Panc1 (cell line): Measurements from ENCODE around the gene PIEZO1. TPM values are rescaled to one million over a fixed set of nuclear protein-coding genes. Genes with fewer than 3 reads are reported as not detected.

Source experiments
- ATAC-seq: fragments of 200-7000 bp; cut with Tn5 transposase; 2 replicates; pipeline ENCODE4 v1.9.1; 2020; ENCODE audit warnings: mild to moderate bottlenecking, moderate library complexity
- BruUV-seq: library from RNA; stranded (reverse); fragments of 400-500 nt; replicated peaks from 2 replicates; lab custom pipeline; 2021; lab: Mats Ljungman, UMichigan
- CTCF ChIA-PET: fragments of 300-600 bp; sonication (Branson Sonifier 250); formaldehyde crosslinking; loops from one replicate; lab custom pipeline; 2022; ENCODE audit warnings: antibody characterized with exemption; lab: Charles Lee
- POLR2A ChIA-PET: fragments of 300-600 bp; sonication (Branson Sonifier 250); formaldehyde crosslinking; loops from one replicate; lab custom pipeline; 2022; ENCODE audit warnings: antibody characterized with exemption; lab: Charles Lee
- DNase-seq: peaks from one replicate; pipeline ENCODE4 v3.0.0-alpha.2; 2010; ENCODE audit warnings: low read depth, low spot score
- H3K27ac ChIP-seq: 2 replicates; pipeline ENCODE4 v1.5.1; 2011; ENCODE audit warnings: mild to moderate bottlenecking, low read length, inconsistent platforms
- H3K27me3 ChIP-seq: fragments of 200-500 bp; sonication (Bioruptor generic); 2 replicates; pipeline ENCODE4 v1.6.0; 2014; ENCODE audit warnings: low read length, inconsistent platforms; ENCODE audit not compliant: control insufficient read depth, insufficient read depth
- H3K36me3 ChIP-seq: fragments of 200-500 bp; sonication (Bioruptor generic); 2 replicates; pipeline ENCODE4 v1.5.1; 2014; ENCODE audit warnings: inconsistent platforms, mild to moderate bottlenecking, low read length, moderate library complexity; ENCODE audit not compliant: control insufficient read depth, insufficient read depth
- H3K4me1 ChIP-seq: 2 replicates; pipeline ENCODE4 v1.5.1; 2011; ENCODE audit warnings: inconsistent platforms, mild to moderate bottlenecking, low read length, moderate library complexity; ENCODE audit not compliant: control insufficient read depth, insufficient read depth
- H3K4me3 ChIP-seq, 2 experiments: 2 replicates each; pipeline ENCODE4 v1.5.1; 2011 to 2012; ENCODE audit warnings: low read depth in 2 of 2, low read length in 2 of 2, mild to moderate bottlenecking in 2 of 2, inconsistent platforms in 1 of 2, moderate library complexity in 1 of 2
- H3K9me3 ChIP-seq: fragments of 200-500 bp; sonication (Bioruptor generic); 2 replicates; pipeline ENCODE4 v1.5.1; 2014; ENCODE audit warnings: low read depth, mild to moderate bottlenecking, inconsistent platforms, low read length, moderate library complexity; ENCODE audit not compliant: control insufficient read depth, insufficient read depth
- POLR2AphosphoS5 ChIP-seq: IDR thresholded peaks from 2 replicates; pipeline ENCODE4 v1.6.1; 2012; ENCODE audit warnings: mild to moderate bottlenecking, low read depth, low read length, moderate library complexity
- REST ChIP-seq, 2 experiments: IDR thresholded peaks; 2 replicates each; pipeline ENCODE4 v1.6.1; 2011 to 2012; ENCODE audit warnings: low read depth in 2 of 2, control low read depth in 1 of 2, low read length in 1 of 2, mild to moderate bottlenecking in 1 of 2, moderate library complexity in 1 of 2; ENCODE audit not compliant: insufficient read depth in 1 of 2
- SIN3A ChIP-seq: IDR thresholded peaks from 2 replicates; pipeline ENCODE4 v1.6.1; 2012; ENCODE audit warnings: low read depth, mild to moderate bottlenecking, low read length, moderate library complexity, borderline replicate concordance; ENCODE audit not compliant: insufficient read depth
- TCF7L2 ChIP-seq: IDR thresholded peaks from 2 replicates; pipeline ENCODE4 v1.6.1; 2011; ENCODE audit warnings: mild to moderate bottlenecking, low read depth, low read length, inconsistent platforms
- in situ Hi-C: cut with HindIII; loops from 2 replicates; pipeline ENCODE4 v1.10.0; 2016; ENCODE audit warnings: low sequenced_read_pairs, low pct_unique_long_range_greater_than_20kb
- intact Hi-C: fragments of 100-400 bp; cut with micrococcal nuclease; formaldehyde crosslinking; loops from one replicate; pipeline ENCODE4 v1.10.0; 2022; ENCODE audit not compliant: unreplicated experiment
- total RNA-seq: library from RNA; stranded (reverse); gene quantifications from one replicate; pipeline ENCODE4 v1.2.1, GENCODE V29; 2021; ENCODE audit not compliant: unreplicated experiment
- TF ChIP-seq, protein P1 (sequence below): fragments of 450-650 bp; IDR thresholded peaks from 2 replicates; pipeline ENCODE4 v1.5.1; 2017; ENCODE audit warnings: mild to moderate bottlenecking

The PIEZO1 gene
- total RNA-seq, 1 experiment from 2014 or later = 175 TPM

GRCh38 chr16:88705076-88705684, 79.8 kb downstream of the PIEZO1 start:
- TSS peak; percentile 81 for BruUV-seq
- intact Hi-C loops = no loop called here
- POLR2A ChIA-PET = interaction anchor here (0.6 kb wide), 1 partner anchor 18 kb away, joined by 4 read pairs; no protein-coding TSS in a partner anchor

DNA sequence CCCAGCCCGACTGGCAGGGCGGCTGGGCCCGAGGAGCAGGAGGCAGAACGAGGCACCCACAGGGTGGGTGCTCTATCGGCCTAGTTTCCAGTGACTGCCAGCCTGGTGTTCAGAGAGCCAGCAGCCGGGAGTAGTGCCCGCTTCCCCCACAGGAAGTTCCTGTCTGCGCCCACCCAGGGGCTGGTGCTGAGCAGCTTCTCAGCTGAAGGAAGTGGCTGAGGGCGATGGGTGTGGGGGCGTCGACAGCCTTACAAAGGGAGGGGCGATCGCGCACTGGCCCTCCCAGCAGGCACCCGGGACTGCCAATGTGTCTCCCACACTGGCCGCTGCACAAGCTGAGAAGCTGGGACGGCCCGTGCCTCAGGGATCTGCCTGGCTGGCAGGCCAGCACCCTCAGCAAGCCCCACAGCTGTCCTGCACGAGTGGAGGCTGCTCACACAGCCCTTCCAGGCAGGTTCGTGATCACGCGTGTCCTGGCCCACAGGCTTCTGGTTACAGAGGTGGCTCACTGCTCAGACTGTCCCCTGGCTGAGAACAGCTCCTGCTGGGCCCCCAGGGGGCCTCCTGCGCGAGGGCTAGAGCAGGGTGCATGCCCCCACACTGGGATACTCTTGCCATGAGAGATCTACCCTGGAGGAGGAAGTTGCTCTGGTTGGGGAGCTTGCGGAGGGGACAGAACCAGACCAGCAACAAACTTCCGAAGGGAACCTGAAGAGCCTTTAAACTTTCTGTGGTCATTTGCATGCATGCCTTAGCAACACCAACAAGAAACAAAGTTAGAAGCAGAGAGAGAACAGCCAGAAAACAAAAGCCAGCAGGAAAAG, 81.3 kb downstream of the PIEZO1 start:
- ATAC-seq (no peak), DNase-seq (no peak)
- no peaks in the 10 kb centered on the region for H3K27me3 ChIP-seq
- H3K4me1 ChIP-seq = peaks cover 9% of the 10 kb centered on the region
- TF ChIP-seq TCF7L2 (no peak), POLR2AphosphoS5 (no peak), SIN3A (no peak), REST (IDR thresholded peaks at IDR 0.05; ENCODE audit: insufficient read depth in 1 of 2, low read depth in 2 of 2, low read length in 1 of 2) (no peak)
- TF ChIP-seq, protein P1, sequence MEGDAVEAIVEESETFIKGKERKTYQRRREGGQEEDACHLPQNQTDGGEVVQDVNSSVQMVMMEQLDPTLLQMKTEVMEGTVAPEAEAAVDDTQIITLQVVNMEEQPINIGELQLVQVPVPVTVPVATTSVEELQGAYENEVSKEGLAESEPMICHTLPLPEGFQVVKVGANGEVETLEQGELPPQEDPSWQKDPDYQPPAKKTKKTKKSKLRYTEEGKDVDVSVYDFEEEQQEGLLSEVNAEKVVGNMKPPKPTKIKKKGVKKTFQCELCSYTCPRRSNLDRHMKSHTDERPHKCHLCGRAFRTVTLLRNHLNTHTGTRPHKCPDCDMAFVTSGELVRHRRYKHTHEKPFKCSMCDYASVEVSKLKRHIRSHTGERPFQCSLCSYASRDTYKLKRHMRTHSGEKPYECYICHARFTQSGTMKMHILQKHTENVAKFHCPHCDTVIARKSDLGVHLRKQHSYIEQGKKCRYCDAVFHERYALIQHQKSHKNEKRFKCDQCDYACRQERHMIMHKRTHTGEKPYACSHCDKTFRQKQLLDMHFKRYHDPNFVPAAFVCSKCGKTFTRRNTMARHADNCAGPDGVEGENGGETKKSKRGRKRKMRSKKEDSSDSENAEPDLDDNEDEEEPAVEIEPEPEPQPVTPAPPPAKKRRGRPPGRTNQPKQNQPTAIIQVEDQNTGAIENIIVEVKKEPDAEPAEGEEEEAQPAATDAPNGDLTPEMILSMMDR = no peak
- no peak overlapping the region for H3K27ac ChIP-seq
- BruUV-seq = no TSS peak
- no peak overlapping the region for H3K4me3 ChIP-seq
- H3K9me3 ChIP-seq = no peaks in the 10 kb centered on the region
- intact Hi-C loops (no loop called here), in situ Hi-C loops (no loop called here)
- CTCF ChIA-PET = no interaction called here
- peaks cover 6% of the 10 kb centered on the region; the same call in 1 of the 2 replicates for H3K36me3 ChIP-seq
- POLR2A ChIA-PET = no interaction called here

More at GRCh38 chr16:88705076-88705684, 79.8 kb downstream of the PIEZO1 start:
- no peak for ATAC-seq
- CTCF ChIA-PET = no interaction called here
- peaks cover 9% of the 10 kb centered on the region for H3K4me1 ChIP-seq
- H3K9me3 ChIP-seq = no peaks in the 10 kb centered on the region
- DNase-seq = no peak
- peak overlapping the region; percentile 59 to 85 for H3K4me3 ChIP-seq
- no peaks in the 10 kb centered on the region for H3K27me3 ChIP-seq
- H3K36me3 ChIP-seq = peaks cover 6% of the 10 kb centered on the region; the same call in 1 of the 2 replicates
- TF ChIP-seq TCF7L2 = no peak
- TF ChIP-seq SIN3A = no peak
- TF ChIP-seq REST (IDR thresholded peaks at IDR 0.05; ENCODE audit: insufficient read depth in 1 of 2, low read depth in 2 of 2, low read length in 1 of 2) = no peak
- no peak for TF ChIP-seq POLR2AphosphoS5
- TF ChIP-seq, protein P1 = no peak
- in situ Hi-C loops = no loop called here
- peak overlapping the region; percentile 59; the same call in 1 of the 2 replicates for H3K27ac ChIP-seq
